ENCODE results near the gene CNTNAP2.
"Not testable (repeated sequence)": the region's sequence is repeated elsewhere in the genome, so short reads cannot be mapped to it uniquely, and the experiment has no call there.

The CNTNAP2 gene

DNA sequence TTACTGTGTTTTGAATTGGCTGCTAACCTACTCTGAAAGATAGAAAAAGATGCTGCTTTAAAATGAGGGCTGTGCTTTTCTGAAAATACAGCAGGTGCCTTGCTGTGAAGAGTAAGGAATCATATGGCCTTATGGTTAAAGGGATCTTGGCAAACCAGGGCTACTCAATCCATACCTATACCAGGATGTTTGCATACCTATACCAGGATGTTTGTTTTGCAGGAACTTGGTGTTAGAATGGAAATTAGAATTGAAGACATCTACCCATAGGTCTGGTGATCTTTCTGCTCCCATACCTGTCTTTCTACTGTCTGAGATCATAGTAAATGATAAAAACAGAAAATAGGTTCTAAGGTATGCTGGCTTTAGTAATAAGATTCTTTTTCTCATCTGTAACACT is 2273.8 kb downstream of the CNTNAP2 start:
- in situ Hi-C loops (cut with HindIII; ENCODE audit: low sequenced_read_pairs), result no loop called here

DNA sequence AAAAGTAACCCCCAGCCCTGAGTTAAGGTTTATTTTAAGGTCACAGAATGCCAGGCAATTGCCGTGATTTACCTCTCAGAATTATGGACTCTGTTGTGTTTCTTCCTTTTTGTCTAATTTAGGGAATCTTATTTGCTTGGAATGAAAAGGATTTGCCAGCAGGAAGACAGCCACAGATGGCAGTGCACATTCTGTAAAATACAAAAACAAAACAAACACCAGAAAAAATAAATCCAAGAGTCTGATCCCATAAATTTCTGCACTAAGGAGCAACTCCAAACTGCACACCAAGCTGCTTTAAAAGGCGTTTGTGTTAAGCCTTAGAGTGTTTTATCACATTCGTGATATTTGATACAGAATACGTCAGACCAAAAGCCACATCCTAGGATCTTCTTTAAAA is 2275.0 kb downstream of the CNTNAP2 start:
- in situ Hi-C loops (cut with HindIII; ENCODE audit: low sequenced_read_pairs), result no loop called here

DNA sequence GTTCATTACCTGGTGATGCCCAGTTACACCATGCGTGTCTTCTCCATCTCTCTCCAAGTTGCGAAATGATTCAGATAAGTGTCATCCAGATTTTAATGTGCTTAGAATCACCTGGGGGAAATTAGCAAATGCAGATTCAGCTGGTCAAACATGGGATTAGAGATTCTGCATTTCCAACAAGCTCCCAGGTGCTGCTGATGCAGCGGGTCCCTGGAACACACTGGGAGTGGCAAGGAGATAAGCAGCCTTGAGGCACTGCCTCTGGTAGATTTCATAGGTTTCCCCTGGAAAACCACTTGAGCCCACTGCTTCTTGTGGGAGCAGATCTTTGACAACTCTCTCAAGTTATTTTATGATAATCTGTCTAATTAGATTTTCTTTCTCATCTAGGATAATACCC is 2278.0 kb downstream of the CNTNAP2 start:
- in situ Hi-C loops (cut with HindIII; ENCODE audit: low sequenced_read_pairs), result no loop called here

DNA sequence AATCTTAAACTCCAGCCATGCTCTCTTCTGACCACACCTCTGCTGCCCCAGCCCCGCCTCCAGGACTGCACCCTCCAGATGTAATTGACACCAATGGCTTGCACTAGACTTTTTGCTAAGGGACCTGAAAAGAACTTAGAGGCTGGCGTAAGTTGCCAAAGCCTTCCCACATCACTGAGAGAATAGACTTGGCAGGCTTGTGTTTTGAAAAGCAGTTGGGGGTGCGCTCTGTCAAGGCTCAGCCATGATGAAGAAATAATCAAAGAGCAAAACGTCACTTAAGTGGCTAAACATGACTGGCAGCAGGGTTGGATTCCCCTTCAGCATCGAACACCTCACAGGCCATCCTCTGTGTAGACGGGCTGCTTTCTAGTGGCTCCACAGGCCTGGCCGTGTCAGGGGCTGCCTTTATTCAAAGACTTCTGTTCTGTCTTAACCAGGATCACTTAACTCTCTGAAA is 2278.8 kb downstream of the CNTNAP2 start:
- in situ Hi-C loops (cut with HindIII; ENCODE audit: low sequenced_read_pairs), result no loop called here

DNA sequence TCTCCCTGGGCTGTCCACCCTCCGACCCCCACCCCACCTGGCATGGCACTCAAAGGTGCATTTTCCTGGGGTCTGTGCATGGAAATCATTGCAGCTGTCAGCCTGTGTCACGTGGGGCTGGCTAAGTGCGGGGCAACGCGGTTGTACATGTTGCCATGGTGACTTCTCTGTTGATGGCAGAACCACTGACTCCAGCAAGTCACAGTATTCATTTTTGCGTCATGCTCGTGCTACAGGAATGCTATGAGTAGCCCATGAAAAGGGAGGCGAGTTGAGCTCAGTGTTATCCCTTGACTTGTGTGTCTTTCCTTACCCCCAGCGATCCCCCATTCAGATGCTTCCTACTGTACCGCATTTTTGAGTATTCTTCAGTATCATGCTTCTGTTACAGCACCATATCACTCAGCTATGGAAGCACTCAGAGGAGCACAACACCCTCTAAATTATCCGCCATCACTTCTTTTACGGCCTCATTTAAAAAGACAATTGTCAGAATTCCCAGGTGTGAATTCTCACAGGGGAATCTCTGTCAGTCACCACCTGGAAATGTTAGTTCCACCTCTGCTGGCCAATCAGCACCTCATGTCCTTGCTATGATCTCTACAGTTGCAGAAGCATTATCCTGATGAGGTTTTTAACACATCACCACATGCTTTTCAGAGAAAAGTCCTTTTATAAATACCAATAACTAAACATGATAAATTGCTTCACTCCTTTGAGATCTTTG is 2279.6 kb downstream of the CNTNAP2 start:
- in situ Hi-C loops (cut with HindIII; ENCODE audit: low sequenced_read_pairs), result no loop called here

DNA sequence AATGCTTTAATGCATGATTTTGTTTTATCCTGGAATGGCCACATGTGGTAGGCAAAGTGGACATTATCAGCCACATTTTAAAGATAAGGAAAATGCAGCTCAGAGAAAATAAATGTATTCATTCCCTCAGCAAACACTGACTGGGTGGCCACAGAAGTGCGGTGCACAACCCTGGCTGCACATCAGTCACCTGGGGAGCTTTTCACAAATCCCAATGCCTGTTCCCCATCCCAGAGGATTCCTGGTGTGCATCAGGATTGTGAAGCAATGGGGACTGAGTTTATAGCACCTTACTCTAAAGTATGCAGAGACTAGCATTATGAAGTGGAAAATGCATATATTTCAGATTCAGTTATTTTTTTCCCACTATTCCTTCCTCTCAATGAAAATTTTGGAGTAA is 2280.5 kb downstream of the CNTNAP2 start:
- in situ Hi-C loops (cut with HindIII; ENCODE audit: low sequenced_read_pairs), result no loop called here

DNA sequence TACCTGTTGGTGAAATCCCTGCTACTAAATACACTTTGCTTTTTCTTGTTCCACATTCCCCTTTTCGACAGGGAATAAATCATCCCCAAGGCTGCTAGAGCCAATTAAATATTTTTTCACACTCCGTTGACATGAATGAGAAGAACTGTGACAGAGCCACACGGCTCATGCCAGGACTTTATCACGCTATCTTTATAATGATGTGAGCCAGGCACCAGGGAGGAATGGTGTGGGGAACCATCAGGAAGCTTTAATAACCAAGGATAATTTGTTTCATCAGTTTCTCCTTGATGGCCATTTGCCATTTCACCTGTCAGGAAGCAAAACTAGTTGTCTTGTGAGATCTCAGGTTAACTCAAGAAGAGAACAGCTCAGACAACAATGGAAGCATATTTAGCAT is 2280.9 kb downstream of the CNTNAP2 start:
- in situ Hi-C loops (cut with HindIII; ENCODE audit: low sequenced_read_pairs), result no loop called here

DNA sequence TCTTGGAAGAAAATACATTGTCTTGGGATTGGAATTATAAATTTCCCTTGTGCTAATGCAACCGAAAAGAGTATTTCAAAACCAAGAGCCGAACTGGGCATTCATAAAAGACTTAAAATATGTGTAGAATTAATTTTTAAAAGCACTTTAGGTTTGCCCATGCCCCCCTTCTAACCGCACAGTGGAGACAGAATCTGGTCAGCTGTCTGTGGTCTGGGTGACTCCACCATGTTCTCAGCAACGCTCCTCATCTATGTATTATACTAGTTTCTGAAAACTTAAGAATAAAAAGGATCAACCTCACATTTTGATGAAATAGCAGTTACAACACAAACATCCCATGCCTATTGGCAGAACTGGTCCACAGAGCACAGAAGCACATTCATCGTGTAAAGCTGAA is 2281.4 kb downstream of the CNTNAP2 start:
- in situ Hi-C loops (cut with HindIII; ENCODE audit: low sequenced_read_pairs), result no loop called here

DNA sequence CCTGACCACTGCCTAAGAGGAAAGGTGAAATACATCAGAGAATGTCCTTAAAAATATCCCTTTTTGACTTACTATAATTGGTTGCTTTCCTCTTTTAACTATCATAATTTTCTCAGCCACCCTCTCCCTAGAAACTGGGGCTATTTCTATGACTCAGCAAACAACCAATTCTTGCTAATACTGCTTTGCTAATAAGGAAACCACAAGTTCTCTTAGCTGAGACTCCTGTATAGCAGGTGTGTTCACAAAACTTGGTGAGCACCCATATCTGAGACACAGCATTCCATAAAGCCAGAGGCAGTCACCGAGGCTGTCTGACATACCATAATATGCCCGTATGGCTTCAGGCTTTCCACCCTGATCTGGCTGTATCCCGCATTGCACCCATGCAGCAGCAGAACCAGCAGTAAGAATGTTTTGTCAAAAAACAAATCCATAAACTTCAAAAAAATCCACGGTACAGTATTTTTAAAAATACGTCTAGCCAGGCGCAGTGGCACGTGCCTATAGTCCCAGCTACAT is 2282.3 kb downstream of the CNTNAP2 start:
- in situ Hi-C loops (cut with HindIII; ENCODE audit: low sequenced_read_pairs), result no loop called here

DNA sequence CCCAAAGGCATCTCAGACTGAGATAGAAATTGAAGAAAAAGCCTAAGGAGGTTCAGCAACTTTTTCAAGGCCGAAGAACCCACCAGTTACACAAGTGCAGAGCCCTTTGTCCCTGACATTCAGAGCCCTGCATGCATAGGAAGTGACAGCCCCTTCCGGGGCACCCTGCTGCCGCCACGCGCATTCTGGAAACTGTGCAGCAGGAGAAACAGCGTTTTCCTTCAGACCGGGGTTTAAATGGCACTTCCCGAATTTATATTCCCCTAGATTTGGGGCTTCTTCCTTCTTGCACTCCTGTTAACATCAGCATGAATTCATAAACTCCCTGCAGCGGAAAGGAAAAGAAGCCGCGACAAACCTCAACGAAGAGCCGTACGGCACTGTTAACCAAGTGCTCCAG is 2283.5 kb downstream of the CNTNAP2 start:
- in situ Hi-C loops (cut with HindIII; ENCODE audit: low sequenced_read_pairs), result no loop called here

DNA sequence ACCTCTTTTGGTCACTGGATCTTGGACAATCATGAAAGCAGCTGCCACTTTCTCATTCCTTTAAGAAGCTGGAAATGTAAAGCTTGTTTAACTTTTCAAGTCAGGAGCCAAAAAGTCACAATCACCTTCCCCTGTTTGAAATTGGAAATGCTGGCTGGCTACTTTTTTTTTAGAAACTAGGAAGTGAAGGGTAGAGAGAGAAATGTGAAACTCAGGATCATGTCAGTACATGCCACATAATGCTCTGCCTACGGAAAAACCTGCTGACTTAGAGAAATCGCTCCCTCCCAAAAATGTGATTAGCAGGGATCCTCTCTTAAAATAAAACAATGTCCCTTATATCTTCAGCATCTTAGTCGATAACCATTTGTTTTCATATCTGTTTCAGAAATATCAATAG is 2285.6 kb downstream of the CNTNAP2 start:
- in situ Hi-C loops (cut with HindIII; ENCODE audit: low sequenced_read_pairs), result no loop called here

DNA sequence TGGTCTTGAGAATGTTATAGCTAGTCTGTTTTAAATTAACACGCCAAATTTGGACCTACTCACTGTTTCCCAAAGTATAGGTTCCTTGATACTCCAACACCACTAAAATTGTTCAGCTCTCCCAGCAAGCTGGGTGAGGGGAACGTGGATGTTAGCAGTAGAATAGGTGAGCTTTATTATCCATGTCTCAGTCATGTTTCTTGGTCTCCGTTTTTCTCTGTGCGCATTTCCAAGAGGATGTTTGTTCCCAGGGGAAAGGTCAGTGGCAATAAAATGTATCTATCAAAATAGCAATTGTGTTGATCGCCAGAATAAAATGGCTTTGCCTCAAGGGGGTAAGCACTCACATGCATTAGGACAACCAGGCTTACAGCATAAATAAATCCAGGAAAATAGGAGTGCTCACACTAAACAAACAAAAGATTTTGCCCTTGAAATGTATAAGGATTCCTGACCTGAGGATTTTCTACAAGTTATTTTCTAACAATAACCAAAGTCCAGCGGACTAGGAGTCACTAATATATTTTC is 2286.9 kb downstream of the CNTNAP2 start:
- in situ Hi-C loops (cut with HindIII; ENCODE audit: low sequenced_read_pairs), result no loop called here

DNA sequence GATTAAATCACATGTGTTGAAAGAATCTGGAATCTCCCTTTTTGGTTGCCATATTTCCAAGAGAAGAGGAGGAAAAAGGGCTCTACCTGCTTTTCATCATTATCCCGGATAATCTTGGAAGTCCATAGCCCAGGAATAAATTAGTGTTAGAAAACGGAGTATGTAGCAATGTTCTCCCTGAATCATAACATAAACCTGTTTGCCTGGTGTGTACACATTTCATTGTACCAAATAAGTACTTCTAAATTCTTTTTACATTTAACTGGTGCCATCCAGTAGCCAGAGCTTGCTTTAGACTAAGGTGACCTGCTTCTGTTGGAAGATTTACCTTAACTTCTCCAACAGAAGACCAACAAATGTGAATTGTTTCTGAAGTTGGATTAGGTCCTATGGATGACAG is 2291.7 kb downstream of the CNTNAP2 start:
- in situ Hi-C loops (cut with HindIII; ENCODE audit: low sequenced_read_pairs), result no loop called here

DNA sequence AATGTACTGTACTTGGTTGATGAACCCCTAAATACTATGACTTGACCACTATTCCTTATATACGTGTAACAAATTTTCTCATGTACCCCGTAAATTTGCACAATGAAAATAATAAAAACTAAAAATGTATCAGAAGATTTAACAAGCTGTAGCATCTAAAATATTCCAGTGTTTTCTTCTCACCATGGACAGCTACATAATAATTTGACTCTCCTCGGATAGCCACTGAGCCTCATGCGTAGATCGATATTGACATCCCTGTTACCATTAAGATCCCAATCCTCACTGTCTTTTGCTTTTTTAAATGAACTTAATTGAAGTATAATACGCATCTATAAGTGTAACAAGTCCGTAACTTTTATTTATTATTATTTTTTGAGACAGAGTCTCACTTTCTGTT is 2294.3 kb downstream of the CNTNAP2 start:
- in situ Hi-C loops (cut with HindIII; ENCODE audit: low sequenced_read_pairs), result no loop called here

DNA sequence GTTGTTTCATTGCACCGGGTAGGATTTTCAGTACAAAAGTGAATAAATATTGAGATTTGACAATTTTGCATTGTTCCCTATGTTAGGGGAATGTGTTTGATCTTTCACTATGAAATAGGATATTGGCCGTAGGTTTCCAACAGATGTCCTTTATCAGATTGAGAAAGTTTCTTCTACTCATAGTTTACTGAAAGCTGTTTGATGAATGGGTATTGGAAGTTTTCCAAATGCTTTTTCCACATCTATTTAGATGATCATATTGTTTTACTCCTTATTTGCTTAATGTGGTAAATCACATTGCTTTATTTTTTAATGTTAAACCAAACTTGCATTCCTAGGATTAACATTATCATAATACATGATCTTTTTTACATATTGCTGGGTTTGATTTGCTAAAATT is 2296.1 kb downstream of the CNTNAP2 start:
- in situ Hi-C loops (cut with HindIII; ENCODE audit: low sequenced_read_pairs), result no loop called here

DNA sequence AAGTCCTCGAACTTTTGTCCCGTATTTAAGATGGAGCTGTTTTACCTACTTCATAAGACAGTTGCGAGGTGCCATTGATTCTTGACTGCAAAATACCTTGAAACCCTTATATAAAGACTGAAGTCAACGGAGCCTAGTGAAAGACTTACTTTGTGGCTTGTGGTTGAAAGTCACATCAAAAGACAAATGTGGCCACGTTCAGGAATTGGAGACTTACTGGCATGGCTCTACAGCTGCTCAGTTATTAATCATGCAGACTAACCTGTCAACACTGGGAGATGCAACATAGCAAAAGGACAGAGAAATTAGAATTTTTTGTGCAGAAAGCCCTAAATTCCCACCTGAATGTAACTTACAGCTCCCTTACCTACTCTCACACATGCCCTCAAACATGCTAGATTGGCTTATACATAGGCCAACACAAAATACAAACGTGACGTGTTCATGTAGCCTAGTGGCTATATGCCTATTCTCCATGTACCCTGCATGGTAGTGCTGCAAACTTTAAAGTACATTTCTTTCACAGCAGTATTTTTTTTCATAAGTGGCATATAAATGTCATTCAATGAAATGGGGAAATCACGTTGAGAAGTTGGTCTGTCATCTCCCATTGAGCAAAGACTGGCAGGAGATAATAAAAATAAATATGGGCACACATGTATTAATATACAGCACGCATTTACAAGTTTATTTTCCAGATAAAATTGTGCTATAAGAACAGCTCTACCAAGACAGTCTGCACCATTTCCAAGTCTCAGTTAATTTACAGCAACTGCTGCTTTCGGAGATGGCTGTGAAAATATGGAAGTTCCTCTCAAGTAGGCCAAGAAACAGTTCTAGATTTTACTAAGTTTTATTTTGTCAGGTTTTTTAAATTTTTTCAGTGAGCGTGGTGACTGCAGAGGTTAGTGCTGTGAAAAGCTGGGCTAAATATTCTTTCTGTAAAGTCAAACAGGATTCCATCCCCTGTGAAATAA is 2303.5 kb downstream of the CNTNAP2 start:
- in situ Hi-C loops (cut with HindIII; ENCODE audit: low sequenced_read_pairs), result no loop called here

DNA sequence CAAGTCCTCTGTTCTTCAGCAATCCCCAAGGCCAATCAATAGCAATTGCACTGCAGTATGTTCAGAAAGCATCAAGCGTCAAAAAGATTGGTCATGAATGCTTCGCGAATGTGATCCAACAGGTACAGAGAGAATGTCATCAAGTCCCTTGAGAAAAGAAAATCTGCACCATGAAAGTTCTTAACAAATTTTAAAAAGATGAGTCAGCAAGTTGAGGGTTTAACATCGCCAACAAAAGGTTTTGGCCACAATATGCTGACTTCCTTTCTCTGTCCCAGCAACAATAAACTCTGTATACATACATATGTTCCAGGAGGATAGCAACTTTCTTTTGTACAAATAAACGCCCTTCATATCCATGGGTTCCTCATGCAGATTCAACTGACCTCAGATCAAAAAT is 2305.4 kb downstream of the CNTNAP2 start:
- in situ Hi-C loops (cut with HindIII; ENCODE audit: low sequenced_read_pairs), result no loop called here

DNA sequence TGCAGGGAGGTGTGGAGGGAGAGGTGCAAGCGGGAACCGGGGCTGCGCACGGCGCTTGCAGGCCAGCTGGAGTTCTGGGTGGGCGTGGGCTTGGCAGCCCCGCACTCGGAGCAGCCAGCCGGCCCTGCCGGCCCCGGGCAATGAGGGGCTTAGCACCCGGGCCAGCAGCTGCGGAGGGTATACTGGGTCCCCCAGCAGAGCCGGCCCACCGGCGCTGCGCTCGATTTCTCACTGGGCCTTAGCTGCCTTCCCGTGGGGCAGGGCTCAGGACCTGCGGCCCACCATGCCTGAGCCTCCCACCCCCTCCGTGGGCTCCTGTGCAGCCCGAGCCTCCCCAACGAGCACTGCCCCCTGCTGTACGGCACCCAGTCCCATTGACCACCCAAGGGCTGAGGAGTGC is 2309.8 kb downstream of the CNTNAP2 start:
- in situ Hi-C loops (cut with HindIII; ENCODE audit: low sequenced_read_pairs), result not testable (repeated sequence)

DNA sequence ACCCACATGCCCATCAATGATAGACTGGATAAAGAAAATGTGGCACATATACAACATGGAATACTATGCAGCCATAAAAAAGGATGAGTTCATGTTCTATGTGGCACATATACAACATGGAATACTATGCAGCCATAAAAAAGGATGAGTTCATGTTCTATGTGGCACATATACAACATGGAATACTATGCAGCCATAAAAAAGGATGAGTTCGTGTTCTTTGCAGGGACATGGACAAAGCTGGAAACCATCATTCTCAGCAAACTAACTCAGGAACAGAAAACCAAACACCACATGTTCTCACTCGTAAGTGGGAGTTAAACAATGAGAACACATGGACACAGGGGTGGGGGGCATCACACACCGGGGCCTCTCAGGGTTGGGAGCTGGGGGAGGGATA is 2314.1 kb downstream of the CNTNAP2 start:
- in situ Hi-C loops (cut with HindIII; ENCODE audit: low sequenced_read_pairs), result not testable (repeated sequence)

DNA sequence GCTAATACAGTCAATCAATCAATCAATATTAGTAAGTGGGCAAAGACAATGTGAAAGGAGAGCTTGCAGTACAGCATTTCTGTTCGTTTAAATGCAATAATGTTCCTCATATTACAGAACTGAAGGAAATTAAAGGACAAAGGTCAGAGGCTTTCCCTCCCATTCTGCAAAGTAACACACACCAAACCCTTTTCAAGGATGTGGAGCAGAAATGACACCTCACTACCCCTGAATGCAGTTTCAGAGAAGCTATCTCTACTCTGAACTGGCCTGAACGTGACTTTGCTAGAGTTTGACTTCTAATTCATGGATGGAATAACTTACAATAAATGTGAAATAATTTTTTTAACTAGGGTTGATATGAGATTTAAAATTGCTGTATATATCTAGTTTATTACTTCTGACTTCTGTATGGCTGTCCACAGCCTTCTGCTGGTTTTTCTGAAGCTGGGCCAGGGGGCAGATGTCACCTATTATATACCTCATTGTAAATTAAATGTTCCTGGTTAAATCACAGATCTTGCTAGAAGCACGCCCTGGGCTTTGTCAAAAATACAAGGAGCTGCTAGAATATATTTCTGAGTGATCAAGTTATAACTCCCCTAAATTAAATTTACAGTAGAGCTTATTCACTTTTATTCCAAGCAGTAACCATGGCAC is 2317.1 kb downstream of the CNTNAP2 start:
- in situ Hi-C loops (cut with HindIII; ENCODE audit: low sequenced_read_pairs), result no loop called here

DNA sequence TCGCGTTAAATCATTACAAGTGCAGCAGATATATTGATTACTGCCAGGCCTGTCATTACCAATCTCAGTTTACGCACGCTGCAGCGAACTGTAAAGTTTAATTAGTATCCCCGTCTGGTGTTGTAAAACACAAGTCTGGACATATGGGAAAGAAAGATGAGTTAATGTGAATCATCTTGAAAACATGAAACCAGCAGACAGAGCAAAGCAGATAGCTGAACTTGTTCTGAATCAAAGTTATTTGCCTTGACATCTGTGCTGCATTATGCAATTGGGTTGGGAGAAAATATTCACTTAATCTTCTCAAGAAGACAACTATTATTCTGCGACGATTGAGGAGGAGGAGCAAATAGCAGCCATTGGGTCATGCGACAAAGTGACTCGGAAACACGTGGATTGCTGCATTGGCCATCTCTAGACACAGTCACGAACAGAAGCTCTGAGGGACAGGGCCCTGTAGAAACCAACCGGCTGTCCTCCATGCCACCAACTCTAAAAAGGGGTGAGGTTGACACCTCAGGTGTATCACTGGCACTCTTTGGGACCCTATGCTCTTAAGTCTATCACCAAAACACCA is 2317.7 kb downstream of the CNTNAP2 start:
- in situ Hi-C loops (cut with HindIII; ENCODE audit: low sequenced_read_pairs), result no loop called here

Measured in endothelial cell of hepatic sinusoid (primary cell).